ENCODE results near the gene S100A7.
A peak's percentile ranks its signal among the peaks of the same experiment; 100 is the strongest.
"Not testable (repeated sequence)": the region's sequence is repeated elsewhere in the genome, so short reads cannot be mapped to it uniquely, and the experiment has no call there.

The S100A7 gene

GRCh38 chr1:153430561-153430960 lies 29.9 kb downstream of the S100A7 start:
- DNase-seq (ENCODE audit: low spot score) = no peak

- DNase-seq (ENCODE audit: low spot score) = no peak
Measured at GRCh38 chr1:153430166-153430553, 30.3 kb downstream of the S100A7 start.

- no peak for DNase-seq (ENCODE audit: low spot score)
Measured at GRCh38 chr1:153429266-153430165, 30.9 kb downstream of the S100A7 start.

GRCh38 chr1:153428791-153429190 lies 31.7 kb downstream of the S100A7 start:
- no peak for DNase-seq (ENCODE audit: low spot score)

GRCh38 chr1:153428073-153428638 lies 32.3 kb downstream of the S100A7 start:
- no peak for DNase-seq (ENCODE audit: low spot score)

GRCh38 chr1:153426809-153427208 lies 33.6 kb downstream of the S100A7 start:
- DNase-seq (ENCODE audit: low spot score) = no peak

GRCh38 chr1:153422450-153423068 lies 37.9 kb downstream of the S100A7 start:
- DNase-seq (ENCODE audit: low spot score) = peak; percentile 72

- DNase-seq (ENCODE audit: low spot score) = no peak
Measured at GRCh38 chr1:153420306-153420705, 40.1 kb downstream of the S100A7 start.

GRCh38 chr1:153419436-153419793 lies 41.0 kb downstream of the S100A7 start:
- DNase-seq (ENCODE audit: low spot score) = not testable (repeated sequence)

- not testable (repeated sequence) for DNase-seq (ENCODE audit: low spot score)
Measured at GRCh38 chr1:153418758-153419435, 41.6 kb downstream of the S100A7 start.

GRCh38 chr1:153417136-153417888 lies 43.1 kb downstream of the S100A7 start:
- DNase-seq (ENCODE audit: low spot score) = no peak

- no peak for DNase-seq (ENCODE audit: low spot score)
Measured at GRCh38 chr1:153415850-153416570, 44.4 kb downstream of the S100A7 start, which contains the start of gene S100A7A. S100A7A (plus strand) TSS chr1:153416520; CDS start chr1:153418083, 1,563 bp downstream.

- DNase-seq (ENCODE audit: low spot score) = not testable (repeated sequence)
Measured at GRCh38 chr1:153413961-153414360, 46.5 kb downstream of the S100A7 start.

Measured in LoVo (cell line).